HCT116 (cell line): ENCODE measurements around the gene ZNF416. TPM values are rescaled to one million over a fixed set of nuclear protein-coding genes. Genes with fewer than 3 reads are reported as not detected.

ENCODE experiments used
- ATAC-seq: fragments of 200-7000 bp; cut with Tn5 transposase; 2 replicates; pipeline ENCODE4 v1.9.1; 2020; ENCODE audit warnings: mild to moderate bottlenecking, moderate library complexity
- BruUV-seq: library from RNA; stranded (reverse); fragments of 400-500 nt; replicated peaks from 2 replicates; lab custom pipeline; 2021; lab: Mats Ljungman, UMichigan
- CTCF ChIA-PET: fragments of 300-600 bp; sonication (Branson Sonifier 250); formaldehyde crosslinking; loops from one replicate; lab custom pipeline; 2021; ENCODE audit warnings: antibody characterized with exemption; lab: Charles Lee
- POLR2A ChIA-PET: fragments of 300-600, 350-600 bp; sonication (Branson Sonifier 250); formaldehyde crosslinking; loops from one replicate; lab custom pipeline; 2021; ENCODE audit warnings: antibody characterized with exemption; lab: Charles Lee
- RAD21 ChIA-PET, 2 experiments: fragments of 300-600 bp; sonication (Branson Sonifier 250); formaldehyde crosslinking; loops; one replicate each; lab custom pipeline; 2023; ENCODE audit warnings: low total read pairs in 2 of 2; ENCODE audit not compliant: uncharacterized antibody in 2 of 2, unreplicated experiment in 2 of 2, low non-redundant PET in 1 of 2; lab: Charles Lee
- DNase-seq: peaks from one replicate; pipeline ENCODE4 v3.0.0-alpha.2; 2010; ENCODE audit warnings: low read depth, low spot score
- H2AFZ ChIP-seq: fragments of 200-600 bp; shearing (Covaris generic), sonication (generic); 2 replicates; pipeline ENCODE4 v1.6.1; 2017; ENCODE audit warnings: low read depth, mixed run types, mixed read lengths, antibody characterized with exemption, low read length; ENCODE audit not compliant: poor library complexity, severe bottlenecking
- H3K27ac ChIP-seq: 2 replicates; pipeline ENCODE4 v1.5.1; 2012; ENCODE audit warnings: low read depth, low read length
- H3K27me3 ChIP-seq: fragments of 200-600 bp; sonication (generic); 2 replicates; pipeline ENCODE4 v1.6.1; 2016; ENCODE audit warnings: mixed run types, low read length, mixed read lengths; ENCODE audit not compliant: insufficient read depth
- H3K36me3 ChIP-seq, 2 experiments: fragments of 200-500 bp in 1 of 2; fragments of 200-600 bp in 1 of 2; sonication (Bioruptor generic) in 1 of 2; sonication (generic) in 1 of 2; 2 replicates each; pipeline versions ENCODE4 v1.5.1 to v1.6.1; 2014 to 2016; ENCODE audit warnings: low read length in 2 of 2, inconsistent platforms in 1 of 2, mixed read lengths in 1 of 2, mixed run types in 1 of 2; ENCODE audit not compliant: insufficient read depth in 2 of 2, control insufficient read depth in 1 of 2
- H3K4me1 ChIP-seq, 2 experiments: fragments of 200-600 bp in 1 of 2; sonication (generic) in 1 of 2; 2 replicates each; pipeline versions ENCODE4 v1.5.1 to v1.6.1; 2012 to 2017; ENCODE audit warnings: low read length in 2 of 2, inconsistent platforms in 1 of 2, mild to moderate bottlenecking in 1 of 2, mixed read lengths in 1 of 2, mixed run types in 1 of 2, moderate library complexity in 1 of 2; ENCODE audit not compliant: insufficient read depth in 2 of 2, control insufficient read depth in 1 of 2
- H3K4me2 ChIP-seq: fragments of 200-600 bp; sonication (generic); 2 replicates; pipeline ENCODE4 v1.6.1; 2017; ENCODE audit warnings: mixed run types, low read length, mixed read lengths
- H3K4me3 ChIP-seq, 2 experiments: fragments of 200-600 bp in 1 of 2; sonication (generic) in 1 of 2; replicated peaks in 1 of 2; 2 replicates each; pipeline ENCODE4 v1.5.1; 2011 to 2016; ENCODE audit warnings: low read length in 2 of 2, control low read depth in 1 of 2, low read depth in 1 of 2, mild to moderate bottlenecking in 1 of 2, mixed read lengths in 1 of 2, mixed run types in 1 of 2
- H3K79me2 ChIP-seq: fragments of 200-600 bp; sonication (generic); 2 replicates; pipeline ENCODE4 v1.6.1; 2017; ENCODE audit warnings: mild to moderate bottlenecking, mixed run types, low read length, moderate library complexity, mixed read lengths; ENCODE audit not compliant: insufficient read depth
- H3K9ac ChIP-seq: fragments of 200-600 bp; sonication (generic); 2 replicates; pipeline ENCODE4 v1.6.1; 2016; ENCODE audit warnings: low read length, mixed read lengths
- H3K9me2 ChIP-seq: fragments of 200-600 bp; sonication (generic), shearing (Covaris generic); 2 replicates; pipeline ENCODE4 v1.6.1; 2017; ENCODE audit warnings: mixed run types, mild to moderate bottlenecking, moderate library complexity; ENCODE audit not compliant: insufficient read depth
- H3K9me3 ChIP-seq, 2 experiments: fragments of 200-500 bp in 1 of 2; fragments of 200-600 bp in 1 of 2; sonication (Bioruptor generic) in 1 of 2; sonication (generic) in 1 of 2; 2 replicates each; pipeline ENCODE4 v1.6.1; 2014 to 2017; ENCODE audit warnings: low read length in 2 of 2, mixed read lengths in 2 of 2, inconsistent platforms in 1 of 2, low read depth in 1 of 2, mild to moderate bottlenecking in 1 of 2, mixed run types in 1 of 2, moderate library complexity in 1 of 2; ENCODE audit not compliant: control insufficient read depth in 1 of 2, insufficient read depth in 1 of 2
- H4K20me1 ChIP-seq: fragments of 200-600 bp; sonication (generic), shearing (Covaris generic); 2 replicates; pipeline ENCODE4 v1.6.1; 2017; ENCODE audit warnings: mixed run types, mild to moderate bottlenecking, moderate library complexity; ENCODE audit not compliant: insufficient read depth
- EZH2 ChIP-seq: fragments of 200-600 bp; sonication (generic); IDR thresholded peaks from 2 replicates; pipeline ENCODE4 v1.6.1; 2017; ENCODE audit warnings: antibody characterized with exemption, mixed run types
- EZH2phosphoT487 ChIP-seq: fragments of 200-600 bp; IDR thresholded peaks from 2 replicates; pipeline ENCODE4 v1.6.1; 2018; ENCODE audit warnings: antibody characterized with exemption, borderline replicate concordance
- FOSL1 ChIP-seq: IDR thresholded peaks from 2 replicates; pipeline ENCODE4 v1.6.1; 2012; ENCODE audit warnings: low read depth
- MAX ChIP-seq: IDR thresholded peaks from 2 replicates; pipeline ENCODE4 v1.6.1; 2012
- POLR2AphosphoS5 ChIP-seq: IDR thresholded peaks from 2 replicates; pipeline ENCODE4 v1.6.1; 2011; ENCODE audit warnings: mild to moderate bottlenecking, low read depth, low read length, moderate library complexity
- RAD21 ChIP-seq: IDR thresholded peaks from 2 replicates; pipeline ENCODE4 v1.6.1; 2012; ENCODE audit warnings: low read depth, mild to moderate bottlenecking
- ZNF274 ChIP-seq: fragments of 200-500 bp; sonication (Bioruptor generic); IDR thresholded peaks from 2 replicates; pipeline ENCODE4 v1.6.1; 2014; ENCODE audit warnings: mild to moderate bottlenecking, low read depth, low read length, inconsistent platforms
- intact Hi-C: fragments of 100-400 bp; cut with micrococcal nuclease; formaldehyde crosslinking; loops from 2 replicates; pipeline ENCODE4 v1.10.0; 2022
- total RNA-seq: library from RNA; stranded (reverse); gene quantifications from one replicate; pipeline ENCODE4 v1.2.1, GENCODE V29; 2021; ENCODE audit not compliant: unreplicated experiment

ZNF416 gene
- total RNA-seq, 1 experiment from 2014 or later = 4.0 TPM

DNA sequence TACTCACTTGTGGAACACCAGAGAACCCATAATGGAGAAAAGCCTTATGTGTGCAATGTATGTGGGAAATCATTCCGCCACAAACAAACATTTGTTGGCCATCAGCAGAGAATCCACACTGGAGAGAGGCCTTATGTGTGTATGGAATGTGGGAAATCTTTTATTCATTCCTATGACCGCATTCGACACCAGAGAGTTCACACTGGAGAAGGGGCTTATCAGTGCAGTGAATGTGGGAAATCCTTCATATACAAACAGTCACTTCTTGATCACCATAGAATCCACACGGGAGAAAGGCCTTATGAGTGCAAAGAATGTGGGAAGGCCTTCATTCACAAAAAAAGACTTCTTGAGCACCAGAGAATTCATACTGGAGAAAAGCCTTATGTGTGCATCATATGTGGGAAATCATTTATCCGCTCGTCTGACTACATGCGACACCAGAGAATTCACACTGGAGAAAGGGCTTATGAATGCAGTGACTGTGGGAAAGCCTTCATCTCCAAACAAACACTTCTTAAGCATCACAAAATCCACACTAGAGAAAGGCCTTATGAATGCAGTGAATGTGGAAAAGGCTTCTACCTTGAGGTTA is 40.7 kb downstream of the ZNF416 start:
- H3K27ac ChIP-seq = no peak overlapping the region
- no peak overlapping the region for H3K4me3 ChIP-seq
- no peaks in the 10 kb centered on the region for H3K27me3 ChIP-seq
- POLR2A ChIA-PET = no interaction called here
- BruUV-seq = no TSS peak
- no peaks in the 10 kb centered on the region for H3K4me1 ChIP-seq
- no peak for ATAC-seq
- peak; percentile 27; the same call in 1 of the 2 replicates for TF ChIP-seq ZNF274
- TF ChIP-seq EZH2 = no peak
- CTCF ChIA-PET = no interaction called here
- H3K79me2 ChIP-seq = no peaks in the 10 kb centered on the region
- H4K20me1 ChIP-seq = no peaks in the 10 kb centered on the region
- no peak overlapping the region for H2AFZ ChIP-seq
- H3K4me2 ChIP-seq = no peak overlapping the region
- no peaks in the 10 kb centered on the region for H3K9me2 ChIP-seq
- DNase-seq = no peak
- RAD21 ChIA-PET = no interaction called here
- no peak overlapping the region for H3K9ac ChIP-seq
- intact Hi-C loops = no loop called here
- no peaks in the 10 kb centered on the region for H3K36me3 ChIP-seq
- H3K9me3 ChIP-seq = peaks cover 16 to 41% of the 10 kb centered on the region in 2 experiments; a peak in 2 of 4 replicates

GRCh38 chr19:57527136-57527881 is 51.4 kb downstream of the ZNF416 start, which contains the start of gene ZNF549:
TSS of gene ZNF549 (plus strand) at chr19:57527356. CDS start at chr19:57527574, 218 bp downstream.
- peaks cover 0 to 3% of the 10 kb centered on the region in 2 experiments; a peak in 2 of 4 replicates for H3K9me3 ChIP-seq
- ATAC-seq (no peak), DNase-seq (no peak)
- no peak within 1 kb of the TSS for H3K4me2 ChIP-seq
- ChIA-PET CTCF (no interaction called here), RAD21 (no interaction called here), POLR2A (no interaction called here)
- no peaks in the 10 kb centered on the region for H3K9me2 ChIP-seq
- intact Hi-C loops = no loop called here
- no TSS peak for BruUV-seq
- no peak within 1 kb of the TSS for H2AFZ ChIP-seq
- no peaks in the 10 kb centered on the region for H3K4me1 ChIP-seq
- no peaks in the 10 kb centered on the region for H4K20me1 ChIP-seq
- no peak within 1 kb of the TSS for H3K4me3 ChIP-seq
- H3K27me3 ChIP-seq = no peaks in the 10 kb centered on the region
- H3K9ac ChIP-seq = no peak within 1 kb of the TSS
- no peaks in the 10 kb centered on the region for H3K36me3 ChIP-seq
- TF ChIP-seq EZH2phosphoT487 (no peak), MAX (no peak), RAD21 (no peak), POLR2AphosphoS5 (no peak), FOSL1 (no peak), ZNF274 (no peak)
- H3K79me2 ChIP-seq = no peaks in the 10 kb centered on the region
- H3K27ac ChIP-seq = no peak within 1 kb of the TSS

Other genes with a start within 250 kb of the ZNF416 start
- gene ZNF304, start 227.6 kb downstream of the ZNF416 start, total RNA-seq = 6.3 TPM
- gene TRAPPC2B, start 215.4 kb downstream of the ZNF416 start, total RNA-seq = 3.9 TPM
- 1.4 TPM for gene ZNF547, start 215.4 kb downstream of the ZNF416 start, total RNA-seq
- gene ZNF548, start 189.1 kb downstream of the ZNF416 start, total RNA-seq = 8.7 TPM
- 5.1 TPM for gene ZNF17, start 167.8 kb downstream of the ZNF416 start, total RNA-seq
- gene ZNF749, start 143.6 kb downstream of the ZNF416 start, total RNA-seq = 18.0 TPM
- gene VN1R1, start 121.8 kb downstream of the ZNF416 start, total RNA-seq = not detected
- 0.37 TPM for gene ZNF772, start 101.3 kb downstream of the ZNF416 start, total RNA-seq
- 1.9 TPM for gene ZNF419, start 91.2 kb downstream of the ZNF416 start, total RNA-seq
- 0.42 TPM for gene ZNF773, start 79.0 kb downstream of the ZNF416 start, total RNA-seq
- not detected for gene ZNF549, start 51.6 kb downstream of the ZNF416 start, total RNA-seq
- 3.1 TPM for gene ZNF550, start 19.0 kb downstream of the ZNF416 start, total RNA-seq
- gene ZIK1, start 5.2 kb upstream of the ZNF416 start, total RNA-seq = not detected
- 3.8 TPM for gene ZNF530, start 21.0 kb upstream of the ZNF416 start, total RNA-seq
- 8.4 TPM for gene ZNF134, start 35.3 kb upstream of the ZNF416 start, total RNA-seq
- 6.7 TPM for gene ZNF211, start 54.3 kb upstream of the ZNF416 start, total RNA-seq
- not detected for gene ZSCAN4, start 90.0 kb upstream of the ZNF416 start, total RNA-seq
- gene ZNF551, start 103.1 kb upstream of the ZNF416 start, total RNA-seq = 10.8 TPM
- 0.10 TPM for gene ZNF154, start 130.3 kb upstream of the ZNF416 start, total RNA-seq
- gene ZNF671, start 148.7 kb upstream of the ZNF416 start, total RNA-seq = not detected
- 8.6 TPM for gene ZNF776, start 167.9 kb upstream of the ZNF416 start, total RNA-seq
- 3.5 TPM for gene ZNF586, start 190.8 kb upstream of the ZNF416 start, total RNA-seq
- 7.1 TPM for gene ZNF552, start 236.0 kb upstream of the ZNF416 start, total RNA-seq